HG03159 (cell line): ENCODE data around the gene BBLN.
A peak's percentile ranks its signal among the peaks of the same experiment; 100 is the strongest.
"Not testable (repeated sequence)": the region's sequence is repeated elsewhere in the genome, so short reads cannot be mapped to it uniquely, and the experiment has no call there.

Experiments
- ATAC-seq: cut with Tn5 transposase; IDR thresholded peaks from one replicate; pipeline ENCODE4 v1.9.1; 2021; ENCODE audit warnings: mild to moderate bottlenecking, moderate library complexity; ENCODE audit not compliant: unreplicated experiment

Gene BBLN, protein sequence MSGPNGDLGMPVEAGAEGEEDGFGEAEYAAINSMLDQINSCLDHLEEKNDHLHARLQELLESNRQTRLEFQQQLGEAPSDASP

DNA sequence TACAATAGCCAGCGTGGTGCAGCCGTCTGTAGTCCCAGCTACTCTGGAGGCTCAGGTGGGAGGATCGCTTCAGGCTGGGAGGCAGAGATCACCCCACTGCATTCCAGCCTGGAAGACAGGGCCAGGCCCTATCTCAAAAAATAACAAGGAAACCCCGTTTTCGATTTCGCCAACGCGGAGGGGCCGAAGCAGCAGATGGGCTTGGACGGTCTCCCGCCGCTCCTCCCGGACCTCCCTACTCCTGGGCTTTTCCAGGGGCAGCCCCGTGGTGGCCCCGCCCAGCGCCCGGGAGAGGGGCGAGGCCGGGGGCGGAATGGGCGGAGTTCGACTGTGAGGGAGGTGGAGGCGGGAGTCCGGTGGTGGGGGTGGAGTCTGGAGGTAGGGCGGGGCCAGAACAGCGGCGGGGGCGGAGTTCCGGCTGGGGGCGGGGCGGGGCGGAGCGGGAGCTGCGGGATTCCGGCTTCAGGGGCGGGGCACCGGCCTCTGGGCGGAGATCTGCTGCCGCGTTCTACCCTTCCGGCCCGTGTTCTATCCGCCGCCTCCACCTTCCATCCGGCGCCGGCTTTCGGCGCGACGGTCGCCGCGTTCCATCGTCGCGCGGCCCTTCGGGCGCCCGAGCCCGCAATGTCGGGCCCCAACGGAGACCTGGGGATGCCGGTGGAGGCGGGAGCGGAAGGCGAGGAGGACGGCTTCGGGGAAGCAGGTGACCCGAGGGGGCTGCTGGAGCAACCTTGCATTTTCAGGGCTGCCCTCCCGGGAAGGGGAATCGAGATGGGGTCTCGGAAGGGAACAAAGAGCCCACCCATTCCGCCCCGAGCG is at the start of gene BBLN:
Gene BBLN, plus strand, starts transcription at position 482 of the 819 bp plus-strand sequence. Its CDS starts 143 bp downstream, at position 625.
- ATAC-seq, result peak; percentile 79

DNA sequence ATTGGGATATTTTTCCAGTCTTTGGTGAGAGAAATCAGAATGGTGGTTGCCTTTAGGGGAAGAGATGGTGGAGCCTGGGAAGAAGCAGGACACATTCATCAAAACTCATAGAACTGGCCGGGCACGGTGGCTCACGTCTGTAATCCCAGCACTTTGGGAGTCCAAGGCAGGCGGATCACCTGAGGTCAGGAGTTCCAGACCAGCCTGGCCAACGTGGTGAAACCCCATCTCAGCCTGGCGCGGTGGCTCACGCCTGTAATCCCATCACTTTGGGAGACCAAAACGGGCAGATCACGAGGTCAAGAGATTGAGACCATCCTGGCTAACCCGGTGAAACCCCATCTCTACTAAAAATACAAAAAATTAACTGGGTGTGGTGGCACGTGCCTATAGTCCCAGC is 48.3 kb upstream of the BBLN start:
- not testable (repeated sequence) for ATAC-seq

DNA sequence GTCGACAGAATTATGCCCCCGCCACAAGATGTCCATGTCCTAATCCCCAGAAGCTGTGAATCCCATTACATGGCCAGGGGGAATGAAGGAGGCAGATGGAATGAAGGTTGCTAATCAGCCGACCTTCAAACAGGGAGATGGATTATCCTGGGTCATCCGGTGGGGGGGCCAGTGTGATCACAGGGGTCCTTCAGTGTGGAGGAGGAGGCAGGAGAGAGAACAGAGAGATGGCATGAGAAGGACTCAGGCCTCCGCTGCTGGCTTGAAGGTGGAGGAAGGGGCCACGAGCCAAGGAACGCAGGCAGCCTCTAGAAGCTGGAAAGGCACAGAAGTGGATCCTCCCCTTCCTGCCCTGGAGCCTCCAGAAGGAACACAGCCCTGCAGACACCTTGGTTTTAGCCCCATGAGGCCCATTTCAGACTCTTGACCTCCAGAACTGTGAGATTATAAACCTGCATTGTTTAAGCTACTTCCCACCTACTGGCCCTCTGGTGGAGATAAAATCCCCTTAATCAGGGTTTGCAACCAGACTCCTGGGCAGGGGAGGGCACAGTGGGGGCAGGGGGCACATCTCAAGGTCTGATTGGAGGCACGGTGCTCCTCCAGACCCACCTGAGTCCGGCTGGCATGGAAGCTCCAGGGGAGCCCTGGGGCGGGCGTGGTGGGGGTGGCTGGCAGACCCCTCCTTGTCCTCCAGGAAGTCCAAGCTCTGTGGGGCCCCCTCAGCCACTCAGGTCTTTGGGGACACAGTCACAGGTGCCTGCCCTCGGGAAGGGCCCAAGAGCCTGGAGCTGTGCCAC is 46.3 kb upstream of the BBLN start:
- ATAC-seq, result no peak

DNA sequence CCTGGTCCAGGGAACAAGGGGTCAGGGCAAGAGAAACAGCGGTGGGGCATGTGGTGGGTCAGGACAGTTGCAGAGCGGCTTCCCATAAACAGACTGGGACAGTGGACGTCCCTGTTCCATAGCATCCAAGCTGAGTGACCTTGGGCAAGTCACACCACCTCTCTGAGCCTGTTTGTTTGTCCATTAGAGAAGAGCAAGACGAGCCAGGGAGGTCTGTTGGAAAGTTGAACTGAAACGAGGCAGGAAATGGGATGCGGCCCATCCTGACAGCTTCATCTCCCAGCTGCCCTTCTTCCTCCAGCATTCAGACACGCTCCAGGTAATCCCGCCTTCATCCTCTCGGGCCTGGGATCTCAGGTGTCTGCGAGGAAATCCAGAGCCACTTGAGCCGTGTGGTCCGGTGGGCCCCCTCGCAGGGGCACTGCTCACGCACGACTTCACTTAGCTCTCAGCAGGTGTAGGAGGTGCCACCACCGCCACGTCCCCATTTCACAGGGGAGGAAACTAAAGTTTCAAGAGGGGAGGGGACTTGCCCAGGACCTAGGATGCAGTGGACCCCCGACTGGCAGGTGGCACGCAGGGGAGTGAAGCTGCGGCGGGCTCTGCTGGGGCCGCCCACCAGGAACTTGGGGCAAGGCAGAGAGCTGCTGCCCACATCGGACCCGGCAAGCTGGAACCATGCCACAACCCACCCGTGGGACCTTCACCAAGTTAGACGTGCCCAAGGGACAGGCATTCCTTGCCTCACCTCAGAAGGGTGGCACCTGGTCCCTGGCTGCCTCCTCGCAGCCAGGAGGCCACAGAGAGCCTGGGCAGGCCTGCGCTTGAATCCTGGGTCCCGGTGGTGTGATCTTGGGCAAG is 45.5 kb upstream of the BBLN start:
- ATAC-seq, result no peak

DNA sequence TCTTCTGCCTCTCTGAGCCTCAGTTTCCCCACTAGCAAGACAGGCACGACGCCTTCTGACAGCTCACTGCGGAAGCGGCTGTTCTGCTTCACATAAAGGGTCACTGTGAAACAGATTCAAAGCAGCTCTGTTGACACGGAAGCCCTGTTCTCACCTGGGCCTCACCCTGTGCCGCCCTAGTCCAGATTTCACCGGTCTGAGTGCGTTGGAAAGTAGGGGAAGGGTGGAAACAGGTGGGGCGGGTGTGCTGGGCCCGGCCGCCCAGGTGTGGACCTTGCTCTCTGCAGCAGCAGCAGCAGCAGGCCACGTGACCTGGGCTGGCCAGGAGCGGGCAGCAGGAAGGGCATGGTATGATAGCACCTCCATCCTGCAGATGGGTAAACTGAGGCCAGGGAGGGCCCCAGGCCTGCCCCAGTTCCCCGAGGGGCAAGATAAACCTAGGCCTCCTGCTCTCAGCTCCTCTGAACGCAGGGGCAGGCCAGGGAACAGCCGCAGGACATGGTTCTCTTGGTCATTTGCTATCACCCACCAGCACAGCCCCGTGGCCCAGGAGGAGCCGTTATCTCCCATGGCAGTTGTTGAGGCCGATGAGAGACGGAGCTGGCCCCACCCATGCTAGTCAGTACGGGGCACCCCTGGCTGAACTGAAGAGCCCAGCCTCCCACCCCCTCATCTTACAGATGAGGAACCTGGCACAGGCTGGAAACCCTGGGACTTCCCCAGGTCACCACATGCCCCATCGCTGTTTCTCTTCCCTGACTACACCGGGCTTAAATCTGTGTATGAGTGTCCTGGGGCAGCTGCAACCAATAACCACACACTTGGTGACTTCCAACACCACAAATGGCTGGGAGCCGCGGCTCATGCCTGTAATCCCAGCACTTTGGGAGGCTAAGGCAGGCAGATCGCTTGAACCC is 44.6 kb upstream of the BBLN start:
- ATAC-seq, result no peak

DNA sequence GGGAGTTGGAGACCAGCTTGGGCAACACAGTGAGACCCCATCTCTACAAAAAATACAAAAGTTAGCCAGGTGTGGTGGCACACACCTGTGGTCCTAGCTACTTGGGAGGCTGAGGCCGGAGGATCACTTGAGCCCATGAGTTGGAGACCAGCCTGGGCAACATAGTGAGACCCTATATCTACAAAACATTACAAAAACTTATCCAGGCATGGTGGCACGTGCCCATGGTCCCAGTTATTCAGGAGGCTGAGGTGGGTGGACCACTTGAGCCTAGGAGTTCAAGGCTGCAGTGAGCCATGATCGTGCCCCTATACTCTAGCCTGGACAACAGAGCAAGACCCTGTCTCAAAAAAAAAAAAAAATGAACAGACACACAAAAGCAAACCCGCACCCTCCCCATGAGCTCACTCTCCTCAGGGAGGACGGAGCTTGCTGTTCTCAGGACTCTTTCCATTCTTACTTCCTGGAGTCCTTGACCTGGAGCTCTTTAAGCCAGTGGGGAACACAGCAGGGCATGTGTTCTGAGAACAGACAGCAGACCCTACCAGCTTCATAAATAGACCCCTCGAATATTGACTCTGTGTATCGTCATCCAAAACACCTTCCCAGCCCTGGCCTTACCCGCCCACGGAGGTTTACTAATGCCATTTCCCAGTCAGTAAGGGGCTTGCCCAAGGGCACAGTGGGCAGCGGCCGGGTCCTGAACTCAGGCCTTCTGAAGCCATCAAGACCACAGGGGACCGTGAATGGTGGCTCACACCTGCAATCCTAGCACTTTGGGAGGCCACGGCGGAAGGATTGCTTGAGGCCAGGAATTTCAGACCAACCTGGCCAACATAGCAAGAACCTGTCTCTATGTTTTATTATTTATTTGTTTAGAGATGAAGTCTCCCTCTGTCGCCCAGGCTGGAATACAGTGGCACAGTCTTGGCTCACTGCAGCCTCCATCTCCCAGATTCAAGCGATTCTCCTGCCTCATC is 43.7 kb upstream of the BBLN start:
- ATAC-seq, result no peak

DNA sequence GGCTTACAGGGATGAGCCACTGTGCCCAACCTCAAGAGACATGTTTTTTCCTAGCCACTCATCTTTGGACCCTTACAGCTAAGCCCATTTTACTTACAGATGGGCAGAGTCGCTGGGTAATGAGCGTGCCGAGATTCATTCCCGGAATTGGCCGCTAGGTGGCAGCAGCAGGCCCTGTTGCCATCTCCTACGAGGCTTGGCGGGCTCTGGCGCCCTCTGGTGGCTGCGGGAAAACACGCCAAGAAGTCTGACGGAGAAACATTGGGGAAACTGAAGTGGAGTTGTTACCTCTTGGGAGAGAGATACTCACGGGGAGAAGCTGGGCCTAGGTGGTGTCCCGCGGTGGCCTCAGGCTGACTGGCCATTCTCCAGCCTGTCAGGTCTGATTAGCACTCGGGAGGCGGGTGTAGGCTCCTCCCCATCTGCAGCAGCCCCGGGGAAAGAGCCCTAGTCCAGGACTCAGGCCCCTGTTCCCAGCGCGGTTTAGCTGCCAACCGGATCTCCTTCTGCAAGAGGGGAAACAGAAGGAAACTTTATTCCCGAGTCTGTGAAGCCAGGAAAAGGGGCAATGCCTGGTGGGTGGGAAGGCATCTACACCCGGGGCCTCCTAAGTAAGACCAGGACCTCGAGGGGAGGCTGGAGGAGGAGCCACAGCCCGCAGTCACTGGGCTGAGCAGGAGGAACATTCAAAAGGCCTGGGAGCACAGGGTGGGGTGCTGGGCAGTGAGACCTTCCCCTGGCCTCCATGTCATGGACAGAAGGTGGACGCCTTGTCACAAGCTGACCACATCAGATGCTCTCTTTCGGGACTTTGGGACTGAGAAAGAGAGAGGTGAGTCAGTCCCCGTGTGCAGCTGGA is 42.2 kb upstream of the BBLN start:
- ATAC-seq, result no peak

DNA sequence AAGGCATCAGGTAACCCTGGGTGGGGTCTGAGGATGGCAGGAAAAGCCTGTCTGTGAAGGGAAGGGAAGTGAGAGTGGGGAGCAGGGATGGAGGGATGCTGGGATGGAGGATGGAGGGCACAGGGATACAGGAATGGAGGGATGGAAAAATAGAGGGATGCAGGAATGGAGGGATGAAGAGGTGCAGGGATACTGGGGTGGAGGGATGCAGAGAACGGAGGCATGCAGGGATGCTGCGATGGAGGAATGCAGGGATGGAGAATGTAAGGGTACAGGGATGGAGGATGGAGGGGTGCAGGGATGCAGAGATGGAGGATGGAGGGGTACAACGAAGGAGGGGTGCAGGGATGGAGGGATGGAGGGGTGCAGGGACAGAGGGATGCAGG is 41.6 kb upstream of the BBLN start:
- no peak for ATAC-seq

DNA sequence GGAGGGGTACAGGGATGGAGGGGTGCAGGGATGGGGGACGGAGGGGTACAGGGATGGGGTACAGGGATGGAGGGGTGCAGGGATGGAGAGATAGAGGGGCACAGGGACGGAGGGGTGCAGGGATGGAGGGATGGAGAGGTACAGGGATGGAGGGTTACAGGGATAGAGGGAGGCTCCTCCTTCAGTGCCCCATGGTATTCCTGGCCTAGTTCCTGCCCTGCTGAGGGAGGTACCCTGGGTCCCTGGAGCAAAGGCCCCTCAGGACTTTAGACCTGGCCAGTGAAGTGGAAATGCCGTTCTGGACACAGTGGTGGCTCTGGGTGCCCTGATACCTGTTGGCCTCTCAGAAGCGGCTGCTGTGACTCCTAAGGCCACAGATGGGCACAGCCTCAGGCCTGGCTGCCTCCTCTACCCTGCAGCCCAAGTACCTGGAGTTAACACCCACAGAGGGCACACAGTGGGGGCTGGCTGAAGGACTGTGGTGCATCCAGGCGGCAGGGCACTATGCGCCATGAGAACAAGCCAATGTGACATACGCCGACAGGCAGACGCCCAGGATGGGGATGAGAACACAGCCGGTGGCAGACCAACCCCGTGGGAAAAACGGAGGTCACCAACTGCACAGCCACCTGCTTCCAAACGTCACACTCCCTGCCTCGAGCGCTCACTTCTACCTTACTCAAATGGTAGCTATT is 40.9 kb upstream of the BBLN start:
- no peak for ATAC-seq

DNA sequence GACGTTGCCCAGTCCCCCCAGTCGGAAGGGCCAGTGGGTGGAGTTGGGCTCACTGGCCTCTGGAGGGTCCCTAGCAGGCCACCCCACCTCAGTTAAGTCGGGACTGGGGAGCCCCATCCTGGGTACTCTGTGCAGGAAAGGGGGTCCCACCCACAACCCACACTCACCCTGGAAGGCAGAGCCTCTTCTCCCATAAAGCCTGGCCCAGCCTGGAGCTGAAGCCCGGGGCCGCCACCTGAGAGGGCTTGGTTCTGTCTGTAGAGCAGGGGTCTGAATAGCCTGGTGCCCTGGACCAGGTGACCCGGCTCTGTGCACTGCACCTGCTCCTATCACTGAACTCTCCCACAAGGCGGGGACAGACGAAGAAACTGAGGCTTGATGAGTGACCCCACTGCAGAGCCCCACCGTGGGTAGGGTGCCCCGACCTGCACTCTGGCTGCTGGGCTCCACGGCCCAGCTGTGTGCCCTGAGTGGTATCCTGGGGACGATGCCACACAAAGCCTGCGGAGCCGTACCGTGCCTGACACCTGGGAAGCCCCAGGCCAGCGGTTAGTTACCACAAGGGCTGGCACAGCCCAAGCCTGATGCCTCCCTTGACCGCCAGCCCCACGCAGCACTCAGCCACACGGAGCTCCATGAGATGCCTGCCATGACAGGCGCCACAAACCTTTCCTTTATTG is 39.9 kb upstream of the BBLN start:
- no peak for ATAC-seq

DNA sequence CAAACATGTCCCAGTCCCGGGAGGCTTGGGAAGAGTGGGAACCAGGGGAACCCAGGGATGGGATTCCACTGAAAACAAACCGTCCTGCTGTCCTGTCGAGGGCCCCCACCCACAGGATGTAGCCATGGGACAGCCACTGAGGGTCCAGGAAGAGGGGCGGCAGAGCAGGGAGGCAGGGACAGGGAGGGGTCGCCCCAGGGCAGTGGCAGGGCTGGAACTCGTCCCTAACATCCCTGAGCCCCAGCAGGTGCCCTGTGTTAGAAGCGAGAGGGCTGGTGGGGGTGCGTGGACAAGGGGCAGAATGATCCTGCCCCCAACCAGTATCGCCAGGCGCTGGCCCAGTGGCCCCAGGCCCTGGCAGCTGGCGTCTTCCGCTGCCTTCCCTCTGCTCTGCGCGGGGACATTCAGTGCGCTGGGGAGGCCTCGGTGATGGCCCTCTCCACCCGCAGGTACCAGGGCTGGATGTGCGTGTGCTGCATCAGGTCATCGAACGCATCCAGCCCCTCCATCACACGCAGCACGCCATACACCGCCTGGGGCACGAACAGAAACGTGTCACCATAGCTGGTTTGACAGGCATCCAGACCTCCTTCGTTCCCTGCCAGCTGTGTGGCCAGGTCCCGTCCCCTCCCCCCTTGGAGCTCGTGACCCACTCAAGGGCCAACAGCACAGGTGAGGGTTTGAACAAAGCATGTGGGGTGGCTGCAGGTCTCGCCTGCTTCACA is 39.2 kb upstream of the BBLN start:
- ATAC-seq, result no peak

DNA sequence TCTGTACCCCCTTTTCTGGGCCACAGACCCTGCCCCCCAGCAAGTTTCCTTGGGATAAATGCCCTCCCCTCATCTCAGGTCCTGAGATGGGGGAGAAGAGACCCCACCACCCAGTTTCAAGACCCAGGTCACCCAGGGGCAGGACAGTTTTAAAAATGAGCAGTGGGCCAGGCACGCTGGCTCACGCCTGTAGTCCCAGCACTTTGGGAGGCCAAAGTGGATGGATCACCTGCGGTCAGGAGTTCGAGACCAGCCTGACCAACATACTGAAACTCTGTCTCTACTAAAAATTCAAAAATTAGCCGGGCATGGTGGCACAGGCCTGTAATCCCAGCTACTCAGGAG is 38.6 kb upstream of the BBLN start:
- ATAC-seq, result no peak

DNA sequence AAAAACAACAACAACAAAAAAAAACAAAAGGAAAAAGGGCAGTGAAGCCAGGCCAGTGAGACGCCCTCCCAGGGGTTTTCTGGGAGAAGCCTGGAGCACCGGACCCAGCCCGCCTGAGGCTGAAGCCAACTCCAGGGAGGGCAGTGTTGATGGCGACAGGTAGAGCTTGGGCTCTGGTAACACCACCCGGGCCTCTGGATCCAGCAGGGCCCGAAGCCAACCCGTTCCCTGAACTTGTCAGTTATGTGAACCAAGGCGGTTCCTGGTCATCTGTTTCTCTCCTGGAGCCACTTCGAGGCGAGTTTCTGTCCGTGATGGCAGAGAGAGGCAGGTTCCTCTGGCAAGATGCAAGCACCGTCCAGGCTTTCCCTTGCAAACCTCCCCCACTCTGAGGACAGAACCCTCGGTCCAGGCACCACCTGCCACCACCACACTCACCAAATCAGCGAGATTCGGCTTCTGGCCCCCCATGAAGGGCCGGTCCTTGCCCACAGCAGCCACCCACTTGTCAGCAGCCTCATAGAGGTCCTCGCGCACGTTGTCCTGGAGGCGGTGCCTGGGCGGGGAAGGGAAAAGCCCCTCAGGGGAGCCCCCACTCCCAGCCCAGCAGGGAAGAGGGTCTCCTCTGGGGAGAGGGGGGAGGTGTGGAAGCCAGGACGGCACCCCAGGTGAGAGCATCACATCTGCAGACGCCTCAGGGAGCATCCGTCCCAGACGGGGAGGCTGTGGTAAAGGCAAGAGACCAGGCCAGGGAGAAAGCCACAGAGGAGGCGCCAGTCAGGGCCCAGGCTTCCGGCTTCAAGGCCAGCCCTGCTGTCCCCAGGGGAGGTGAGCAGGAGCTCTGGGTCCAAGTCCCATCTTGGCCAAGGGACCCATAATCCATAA is 37.9 kb upstream of the BBLN start:
- ATAC-seq, result no peak

DNA sequence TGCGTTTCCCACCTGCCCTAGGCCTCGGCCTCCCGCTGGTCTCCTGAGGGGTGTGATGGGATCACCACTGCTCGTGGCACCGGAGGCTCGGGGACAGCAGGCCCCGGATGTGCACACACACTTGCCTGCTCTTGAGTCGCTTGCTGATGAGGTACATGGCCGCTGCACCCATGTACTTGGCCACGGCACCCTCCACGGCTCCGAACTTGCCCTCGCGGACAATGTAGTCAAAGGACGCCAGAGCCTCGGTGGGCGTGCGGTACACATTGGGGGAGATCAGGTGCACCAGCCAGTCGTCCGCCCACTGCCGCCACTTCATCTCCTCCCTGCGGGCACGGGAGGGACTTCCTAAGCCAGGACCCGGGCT is 37.3 kb upstream of the BBLN start:
- ATAC-seq, result no peak

DNA sequence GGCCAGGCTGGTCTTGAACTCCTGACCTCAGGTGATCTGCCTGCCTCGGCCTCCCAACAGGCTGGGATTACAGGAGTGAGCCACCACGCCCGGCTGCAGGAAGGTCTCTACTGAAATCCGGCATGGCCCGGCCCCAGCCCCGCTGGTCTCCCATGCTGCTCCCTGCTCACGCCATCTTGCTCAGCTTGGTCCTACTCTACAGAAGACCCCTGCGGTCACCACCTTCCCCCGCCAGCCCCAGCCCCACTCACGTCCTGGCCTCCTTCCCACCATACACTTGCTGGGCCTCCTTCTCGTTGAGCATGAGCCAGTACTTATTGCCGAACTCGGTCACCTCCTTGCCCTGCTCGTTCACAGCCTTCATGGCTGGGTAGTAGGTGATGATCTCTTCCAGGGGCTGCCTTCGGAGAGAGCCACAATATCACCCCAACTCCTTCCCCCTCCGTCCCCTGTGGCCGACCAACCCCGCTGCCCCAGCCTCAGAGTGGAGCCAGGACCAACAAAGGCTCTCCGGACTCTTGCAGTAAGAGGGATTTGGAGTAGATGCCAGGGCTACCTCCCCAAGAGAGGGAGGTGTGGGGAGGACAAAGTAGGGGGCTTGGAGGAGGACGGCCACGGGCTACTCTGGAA is 36.5 kb upstream of the BBLN start:
- no peak for ATAC-seq
